H1 (cell line): Measurements from ENCODE around the gene SCP2. TPM values are rescaled to one million over a fixed set of nuclear protein-coding genes. Genes with fewer than 3 reads are reported as not detected.

ENCODE experiments used
- ASH2L ChIP-seq: fragments of 200-600, 300-600 bp; sonication (generic); IDR thresholded peaks from one replicate; pipeline ENCODE4 v1.7.1; 2017; ENCODE audit warnings: low read length
- EP300 ChIP-seq, 2 experiments: IDR thresholded peaks; 1 replicate in 1 of 2; 2 replicates in 1 of 2; pipeline ENCODE4 v1.6.1; 2011 to 2012; ENCODE audit warnings: low read depth in 2 of 2, low read length in 2 of 2, mild to moderate bottlenecking in 2 of 2, borderline replicate concordance in 1 of 2, inconsistent platforms in 1 of 2, moderate library complexity in 1 of 2
- GTF2F1 ChIP-seq: IDR thresholded peaks from 2 replicates; pipeline ENCODE4 v1.6.1; 2012; ENCODE audit warnings: low read depth, low read length, improper control_type of control experiment, borderline replicate concordance
- JUND ChIP-seq: IDR thresholded peaks from 2 replicates; pipeline ENCODE4 v1.6.1; 2011; ENCODE audit warnings: mild to moderate bottlenecking, improper control_type of control experiment, low read length
- RNF2 ChIP-seq: fragments of 200-900, 300-1000 bp; sonication (generic); IDR thresholded peaks from 2 replicates; pipeline ENCODE4 v1.7.1; 2016; ENCODE audit warnings: borderline replicate concordance, low read depth, mild to moderate bottlenecking, antibody characterized with exemption, low read length; ENCODE audit not compliant: poor library complexity, severe bottlenecking; ENCODE audit errors: missing control alignments
- polyA plus RNA-seq, 7 experiments: library from polyadenylated mRNA; depleted of rRNA in 3 of 7; stranded (reverse) in 5 of 7; unstranded in 2 of 7; fragments of >200 nt in 5 of 7; fragments of 200-250 nt in 2 of 7; gene quantifications; 1 replicate in 5 of 7; 2 replicates in 1 of 7; 4 replicates in 1 of 7; pipeline versions ENCODE4 v1.2.1 to v1.2.3, GENCODE V29; 2011 to 2013; ENCODE audit warnings: missing spikeins in 2 of 7, mixed read lengths in 2 of 7
- total RNA-seq: library from RNA; stranded (reverse); fragmentation: NEBNext Ultra II Directional; extraction: Animal tissue kit (Norgen Biotek cat#: 25700); gene quantifications from 2 replicates; pipeline ENCODE4 v1.2.1, GENCODE V29; 2021
- TF ChIP-seq, protein P1 (sequence below): IDR thresholded peaks from 2 replicates; pipeline ENCODE4 v1.6.1; 2012; ENCODE audit warnings: inconsistent platforms
- TF ChIP-seq, protein P2 (sequence below): IDR thresholded peaks from 2 replicates; pipeline ENCODE4 v1.6.1; 2011; ENCODE audit warnings: low read length, improper control_type of control experiment

Gene SCP2
- total and polyA plus RNA-seq, 2 of the 8 experiments (the other 6 are each of a cell fraction or from before 2014, with no cell fraction given), result 20.9 to 54.3 TPM

DNA sequence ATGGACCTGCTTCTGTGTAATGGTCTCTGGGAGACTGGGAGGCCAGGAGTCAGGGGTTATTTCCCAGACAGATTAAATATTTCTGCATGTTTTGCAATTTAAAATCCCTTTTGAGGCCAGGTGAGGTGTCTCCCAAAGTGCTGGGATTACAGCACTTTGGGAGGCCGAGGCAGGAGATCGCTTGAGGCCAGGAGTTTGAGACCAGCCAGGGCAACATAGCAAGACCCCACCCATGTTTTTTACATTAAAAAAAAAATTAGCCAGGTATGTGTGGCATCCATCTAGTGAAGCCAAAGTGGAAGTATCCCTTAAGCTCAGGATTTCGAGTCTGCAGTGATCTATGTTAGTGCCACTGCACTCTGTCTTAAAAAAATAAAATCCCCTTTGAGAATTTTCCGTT lies 39.6 kb upstream of the SCP2 start (continued):
- TF ChIP-seq, protein P1, sequence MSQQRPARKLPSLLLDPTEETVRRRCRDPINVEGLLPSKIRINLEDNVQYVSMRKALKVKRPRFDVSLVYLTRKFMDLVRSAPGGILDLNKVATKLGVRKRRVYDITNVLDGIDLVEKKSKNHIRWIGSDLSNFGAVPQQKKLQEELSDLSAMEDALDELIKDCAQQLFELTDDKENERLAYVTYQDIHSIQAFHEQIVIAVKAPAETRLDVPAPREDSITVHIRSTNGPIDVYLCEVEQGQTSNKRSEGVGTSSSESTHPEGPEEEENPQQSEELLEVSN, result no peak
- TF ChIP-seq JUND (no peak), GTF2F1 (no peak), ASH2L (no peak), RNF2 (no peak), EP300 (IDR thresholded peaks at IDR 0.05; ENCODE audit: borderline replicate concordance in 1 of 2, low read depth in 2 of 2, low read length in 2 of 2) (no peak)
- TF ChIP-seq, protein P2, sequence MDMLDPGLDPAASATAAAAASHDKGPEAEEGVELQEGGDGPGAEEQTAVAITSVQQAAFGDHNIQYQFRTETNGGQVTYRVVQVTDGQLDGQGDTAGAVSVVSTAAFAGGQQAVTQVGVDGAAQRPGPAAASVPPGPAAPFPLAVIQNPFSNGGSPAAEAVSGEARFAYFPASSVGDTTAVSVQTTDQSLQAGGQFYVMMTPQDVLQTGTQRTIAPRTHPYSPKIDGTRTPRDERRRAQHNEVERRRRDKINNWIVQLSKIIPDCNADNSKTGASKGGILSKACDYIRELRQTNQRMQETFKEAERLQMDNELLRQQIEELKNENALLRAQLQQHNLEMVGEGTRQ, result no peak
